GM23338 (cell line): ENCODE results near the gene GRIN3B.

Source experiments
- CREB1 ChIP-seq: fragments of 250-450 bp; sonication (Bioruptor Pico); IDR thresholded peaks from 2 replicates; pipeline ENCODE4 v1.5.0; 2020; ENCODE audit warnings: low read depth, mild to moderate bottlenecking, moderate library complexity
- ETS1 ChIP-seq: IDR thresholded peaks from 2 replicates; pipeline ENCODE4 v1.6.1; 2016; ENCODE audit warnings: antibody characterized with exemption
- EZH2 ChIP-seq: fragments of 200-600 bp; sonication (generic); IDR thresholded peaks from one replicate; pipeline ENCODE4 v1.8.0; 2017; ENCODE audit warnings: antibody characterized with exemption, mild to moderate bottlenecking, low read depth; ENCODE audit not compliant: unreplicated experiment
- EZH2phosphoT487 ChIP-seq: fragments of 200-600 bp; sonication (generic); IDR thresholded peaks from one replicate; pipeline ENCODE4 v1.8.1; 2018; ENCODE audit warnings: antibody characterized with exemption; ENCODE audit not compliant: unreplicated experiment
- JUNB ChIP-seq: IDR thresholded peaks from one replicate; pipeline ENCODE4 v1.6.1; 2016; ENCODE audit warnings: antibody characterized with exemption; ENCODE audit not compliant: unreplicated experiment
- NANOG ChIP-seq: IDR thresholded peaks from 2 replicates; pipeline ENCODE4 v1.6.1; 2016; ENCODE audit warnings: antibody characterized with exemption, borderline replicate concordance
- POLR2AphosphoS5 ChIP-seq: IDR thresholded peaks from 2 replicates; pipeline ENCODE4 v1.6.1; 2016; ENCODE audit warnings: antibody characterized with exemption, low read depth
- REST ChIP-seq: IDR thresholded peaks from one replicate; pipeline ENCODE4 v1.6.1; 2018; ENCODE audit warnings: antibody characterized with exemption; ENCODE audit not compliant: unreplicated experiment
- TF ChIP-seq, protein P1 (sequence below), 2 experiments: fragments of 200-600 bp in 1 of 2; sonication (generic) in 1 of 2; conservative IDR thresholded peaks; 2 replicates each; pipeline versions ENCODE4 v1.5.1 to v1.6.1; 2016 to 2017; ENCODE audit warnings: antibody characterized with exemption in 2 of 2, low read depth in 2 of 2, mild to moderate bottlenecking in 2 of 2, moderate library complexity in 1 of 2

DNA sequence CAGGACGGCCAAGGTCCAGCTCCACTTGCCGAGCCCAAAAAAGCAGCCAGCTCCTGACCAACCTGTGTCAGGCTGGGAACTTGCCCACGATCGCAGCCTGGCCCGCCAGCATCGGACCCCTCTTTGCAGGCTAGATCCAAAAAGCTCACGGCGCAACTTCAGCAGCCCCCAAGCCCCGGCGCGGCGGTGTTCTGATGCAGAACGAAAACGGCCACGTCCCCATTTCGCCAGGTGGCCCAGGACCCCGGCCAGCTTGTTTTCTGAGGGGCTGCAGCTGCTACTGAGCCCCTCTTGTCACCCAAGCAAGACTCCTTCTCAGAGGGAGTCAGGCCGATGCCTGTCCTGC is 19.4 kb downstream of the GRIN3B start:
- TF ChIP-seq, protein P1, sequence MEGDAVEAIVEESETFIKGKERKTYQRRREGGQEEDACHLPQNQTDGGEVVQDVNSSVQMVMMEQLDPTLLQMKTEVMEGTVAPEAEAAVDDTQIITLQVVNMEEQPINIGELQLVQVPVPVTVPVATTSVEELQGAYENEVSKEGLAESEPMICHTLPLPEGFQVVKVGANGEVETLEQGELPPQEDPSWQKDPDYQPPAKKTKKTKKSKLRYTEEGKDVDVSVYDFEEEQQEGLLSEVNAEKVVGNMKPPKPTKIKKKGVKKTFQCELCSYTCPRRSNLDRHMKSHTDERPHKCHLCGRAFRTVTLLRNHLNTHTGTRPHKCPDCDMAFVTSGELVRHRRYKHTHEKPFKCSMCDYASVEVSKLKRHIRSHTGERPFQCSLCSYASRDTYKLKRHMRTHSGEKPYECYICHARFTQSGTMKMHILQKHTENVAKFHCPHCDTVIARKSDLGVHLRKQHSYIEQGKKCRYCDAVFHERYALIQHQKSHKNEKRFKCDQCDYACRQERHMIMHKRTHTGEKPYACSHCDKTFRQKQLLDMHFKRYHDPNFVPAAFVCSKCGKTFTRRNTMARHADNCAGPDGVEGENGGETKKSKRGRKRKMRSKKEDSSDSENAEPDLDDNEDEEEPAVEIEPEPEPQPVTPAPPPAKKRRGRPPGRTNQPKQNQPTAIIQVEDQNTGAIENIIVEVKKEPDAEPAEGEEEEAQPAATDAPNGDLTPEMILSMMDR (conservative IDR thresholded peaks at IDR 0.05; ENCODE audit: low read depth in 2 of 2) = no peak
- TF ChIP-seq CREB1 = no peak
- TF ChIP-seq EZH2phosphoT487 = no peak
- no peak for TF ChIP-seq POLR2AphosphoS5
- TF ChIP-seq EZH2 = no peak
- TF ChIP-seq REST = no peak
- TF ChIP-seq JUNB = no peak
- no peak for TF ChIP-seq NANOG
- TF ChIP-seq ETS1 = no peak
